ENCODE measurements around the gene OSBPL1A.
A peak's percentile ranks its signal among the peaks of the same experiment; 100 is the strongest.

Gene OSBPL1A

DNA sequence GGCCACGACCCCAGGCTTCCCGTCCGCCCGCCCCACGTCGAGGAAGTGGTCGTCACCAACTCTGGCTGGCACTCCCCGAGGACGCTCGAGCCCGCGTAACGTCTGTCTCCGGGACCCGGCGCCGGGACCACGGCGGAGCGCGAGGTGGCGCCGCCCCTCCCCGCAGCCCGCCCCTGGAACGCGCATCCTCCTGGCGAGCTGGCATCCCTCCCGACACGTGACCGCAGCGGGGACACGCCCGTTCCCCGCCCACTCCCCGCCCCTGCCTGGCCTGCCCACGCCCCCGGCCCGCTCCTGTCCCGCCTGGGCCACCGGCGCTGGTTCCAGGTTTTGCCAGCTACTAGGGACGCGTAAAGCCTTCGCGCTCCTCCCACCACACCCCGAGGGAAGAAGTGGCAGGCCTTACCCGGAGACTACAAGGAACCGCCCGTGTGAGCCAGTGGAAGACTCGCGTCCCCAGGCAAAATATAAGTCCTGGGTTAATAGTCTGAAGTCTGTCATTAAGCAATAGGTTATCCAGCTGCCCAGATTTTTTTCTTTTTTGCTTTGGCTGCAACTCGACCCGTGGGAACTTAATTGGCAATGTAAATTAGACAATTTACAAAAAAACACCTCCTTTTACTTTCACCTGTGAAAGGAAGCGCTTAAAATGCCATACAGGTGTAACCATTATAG lies at the start of gene OSBPL1A:
Gene OSBPL1A, minus strand, starts transcription at position 131 of the 675 bp plus-strand sequence. CDS start 20,291 bp downstream, outside the sequence.
- DNase-seq = peak; percentile 82

DNA sequence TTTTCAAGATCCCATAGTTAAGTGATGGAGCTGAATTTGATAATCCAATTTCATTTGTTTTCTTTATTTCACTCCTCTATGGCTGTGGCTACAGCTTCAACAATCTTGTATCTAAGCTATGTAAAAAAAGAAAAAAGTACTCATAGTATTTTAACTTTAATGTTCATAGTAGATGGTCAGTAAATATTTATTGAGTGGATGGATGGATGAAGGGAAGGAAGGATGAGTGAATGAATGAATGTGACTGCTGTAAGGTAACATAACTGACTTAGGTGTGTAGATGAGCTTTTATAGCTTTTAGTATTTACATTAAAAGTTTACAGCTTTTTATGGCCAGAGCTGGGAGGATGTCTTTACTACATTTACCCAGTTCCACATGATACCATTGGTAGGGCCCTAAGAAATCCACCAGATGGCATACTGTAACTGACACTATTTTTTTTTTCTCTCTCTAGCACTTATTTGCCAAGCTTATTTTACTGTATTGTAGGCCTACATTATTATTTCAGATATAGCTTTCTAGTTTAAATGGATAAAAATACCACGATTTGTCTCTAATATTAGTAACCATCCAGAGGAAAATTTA lies 49.4 kb upstream of the OSBPL1A start:
- no peak for DNase-seq

- DNase-seq = no peak
These were observed 48.8 kb upstream of the OSBPL1A start for GRCh38 chr18:24446453-24446852.

GRCh38 chr18:24443870-24444269 lies 46.2 kb upstream of the OSBPL1A start:
- no peak for DNase-seq

DNA sequence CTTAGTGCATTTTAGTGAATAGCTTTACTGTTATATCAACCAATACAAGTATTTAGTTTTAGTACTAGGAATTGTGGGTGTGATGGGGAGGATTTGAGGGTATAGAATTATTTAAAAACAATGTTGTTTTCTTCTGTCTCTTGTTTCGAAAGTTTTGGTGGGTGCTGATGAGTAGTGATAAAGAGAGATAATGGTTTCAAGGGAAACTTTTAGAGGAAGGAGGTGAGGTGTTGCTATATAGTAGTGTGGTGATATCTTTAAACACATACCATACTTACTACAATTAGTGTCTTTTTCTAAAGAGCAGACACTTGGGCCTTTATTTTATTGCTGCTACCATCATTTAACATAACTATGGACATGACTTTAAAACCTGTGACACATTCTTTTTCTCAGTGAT lies 39.3 kb upstream of the OSBPL1A start:
- DNase-seq = no peak

DNA sequence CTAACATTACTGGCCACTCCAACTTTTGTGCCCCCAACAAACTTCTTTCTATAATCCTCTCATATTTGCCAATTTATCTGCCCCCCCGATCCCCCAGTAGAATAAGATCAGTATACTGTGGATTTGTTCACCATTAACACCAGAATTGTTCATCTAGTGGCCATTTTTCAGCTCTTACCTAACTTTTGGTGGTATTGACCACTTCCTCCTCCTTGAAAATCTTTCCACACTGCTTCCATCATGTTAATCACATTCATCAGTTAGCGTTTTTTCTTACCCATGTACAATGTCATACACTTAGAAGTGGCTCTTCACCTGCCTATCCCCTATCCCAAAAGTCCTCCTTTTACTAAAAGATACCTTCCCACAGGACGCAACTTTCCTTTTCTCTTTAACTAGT lies 35.0 kb upstream of the OSBPL1A start:
- no peak for DNase-seq

DNA sequence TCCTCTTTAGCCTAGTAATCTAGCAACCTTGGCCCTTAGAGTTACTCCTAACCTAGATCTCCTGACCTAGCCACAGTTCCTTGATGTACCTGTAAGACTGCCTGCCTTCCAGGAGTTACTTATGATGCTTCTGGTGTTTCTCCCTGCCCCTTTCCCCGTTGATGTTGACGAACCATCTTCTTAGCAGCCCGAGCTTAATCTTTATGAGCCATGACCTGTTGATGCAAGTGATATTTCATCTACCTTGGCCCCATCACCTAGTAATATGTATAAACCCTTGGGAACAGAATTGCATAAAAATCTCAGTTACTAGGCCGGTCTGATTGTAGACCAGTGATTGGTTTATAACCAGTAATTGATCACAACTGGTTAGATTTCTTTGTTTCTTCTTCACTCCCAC lies 31.6 kb upstream of the OSBPL1A start:
- DNase-seq = no peak

- DNase-seq = no peak
These were observed 31.1 kb upstream of the OSBPL1A start for GRCh38 chr18:24428709-24429108.

DNA sequence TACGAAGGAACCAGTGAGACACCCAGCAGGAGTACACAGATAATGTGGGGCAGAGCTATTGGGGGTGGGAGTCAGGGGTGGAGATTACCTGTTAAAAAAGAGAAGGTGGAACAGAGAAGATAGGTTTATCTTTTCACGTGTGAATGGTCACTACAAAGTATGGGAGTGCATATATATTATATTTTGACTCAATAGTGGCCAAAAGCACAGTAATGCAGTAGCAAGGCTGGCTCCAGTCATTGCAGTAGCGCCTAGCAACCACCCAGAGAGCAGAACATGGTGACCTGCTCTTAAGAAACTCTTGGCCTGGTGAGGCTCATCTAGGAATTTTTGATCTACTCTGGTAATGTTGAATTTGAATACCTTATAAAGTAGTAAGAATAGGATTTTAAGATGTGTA lies 29.9 kb upstream of the OSBPL1A start:
- no peak for DNase-seq

DNA sequence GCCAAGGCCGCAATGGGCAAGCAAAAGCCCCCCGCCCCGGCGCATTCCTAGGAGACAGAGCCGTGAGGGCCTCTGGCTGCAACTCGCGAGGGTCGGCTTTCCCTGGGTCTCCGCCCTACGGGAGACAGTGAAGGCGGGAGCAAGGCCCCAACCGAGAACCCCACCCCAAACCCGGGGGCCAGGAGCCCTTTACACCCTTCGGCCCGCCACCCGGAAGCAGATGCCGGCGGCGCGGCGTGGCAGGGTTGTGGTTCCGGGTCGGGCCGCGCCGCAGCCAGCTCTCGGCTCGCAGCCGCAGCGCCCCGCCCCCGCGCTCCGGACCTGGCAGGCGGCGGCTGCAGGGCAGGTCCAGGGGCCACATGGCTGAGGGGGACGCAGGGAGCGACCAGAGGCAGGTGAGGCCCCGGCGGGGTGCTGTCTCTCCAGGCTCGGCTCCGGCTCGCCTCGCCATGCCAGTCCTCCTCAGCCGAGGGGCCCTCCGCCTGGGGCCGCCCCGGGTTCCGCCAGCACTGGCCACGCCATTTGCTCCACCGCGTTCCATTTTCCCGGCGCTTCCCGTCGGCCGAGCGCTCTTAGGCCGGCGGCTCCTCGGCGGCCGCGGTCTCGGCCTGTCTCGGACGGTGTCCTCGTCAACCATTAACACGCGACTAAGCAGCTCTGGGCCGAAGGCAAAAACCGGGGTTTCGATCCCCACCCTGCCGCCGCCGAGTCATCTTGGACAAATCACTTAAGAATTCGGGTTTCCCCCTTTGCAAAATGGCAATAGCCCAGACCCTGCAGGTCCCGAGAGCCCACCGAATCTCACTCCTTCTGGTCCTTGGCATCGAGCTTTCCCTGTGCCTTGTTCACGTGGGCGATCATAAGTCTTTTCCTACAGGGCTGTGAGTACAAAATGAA lies 29.0 kb upstream of the OSBPL1A start, which contains the start of gene IMPACT:
Gene IMPACT, plus strand, starts transcription at position 273 of the 897 bp plus-strand sequence. Its CDS starts 87 bp downstream, at position 360.
- peak; percentile 74 for DNase-seq

- DNase-seq = no peak
These were observed 28.4 kb upstream of the OSBPL1A start for GRCh38 chr18:24426073-24426397.

- no peak for DNase-seq
These were observed 24.2 kb upstream of the OSBPL1A start for GRCh38 chr18:24421831-24422230.

- DNase-seq = no peak
These were observed 22.9 kb upstream of the OSBPL1A start for GRCh38 chr18:24420551-24420950.

DNA sequence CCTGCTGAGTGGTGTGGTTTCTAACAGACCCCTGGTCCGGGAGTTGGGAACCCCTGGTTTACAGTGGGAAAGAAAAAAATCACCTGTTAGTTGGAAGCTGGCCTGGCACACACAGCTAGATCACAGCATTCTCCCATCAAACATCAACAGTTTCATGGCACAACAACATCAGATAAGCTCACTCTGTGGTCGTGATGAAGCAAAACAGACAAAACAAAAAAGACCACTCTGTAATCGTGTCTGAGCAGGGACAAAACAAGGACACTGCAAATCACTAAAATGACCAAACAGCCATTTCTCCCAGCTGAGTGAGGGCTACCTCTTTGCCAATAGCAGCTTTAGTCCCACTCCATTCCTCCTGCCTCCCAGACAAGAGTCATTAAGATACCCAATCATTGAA lies 19.9 kb upstream of the OSBPL1A start:
- no peak for DNase-seq

DNA sequence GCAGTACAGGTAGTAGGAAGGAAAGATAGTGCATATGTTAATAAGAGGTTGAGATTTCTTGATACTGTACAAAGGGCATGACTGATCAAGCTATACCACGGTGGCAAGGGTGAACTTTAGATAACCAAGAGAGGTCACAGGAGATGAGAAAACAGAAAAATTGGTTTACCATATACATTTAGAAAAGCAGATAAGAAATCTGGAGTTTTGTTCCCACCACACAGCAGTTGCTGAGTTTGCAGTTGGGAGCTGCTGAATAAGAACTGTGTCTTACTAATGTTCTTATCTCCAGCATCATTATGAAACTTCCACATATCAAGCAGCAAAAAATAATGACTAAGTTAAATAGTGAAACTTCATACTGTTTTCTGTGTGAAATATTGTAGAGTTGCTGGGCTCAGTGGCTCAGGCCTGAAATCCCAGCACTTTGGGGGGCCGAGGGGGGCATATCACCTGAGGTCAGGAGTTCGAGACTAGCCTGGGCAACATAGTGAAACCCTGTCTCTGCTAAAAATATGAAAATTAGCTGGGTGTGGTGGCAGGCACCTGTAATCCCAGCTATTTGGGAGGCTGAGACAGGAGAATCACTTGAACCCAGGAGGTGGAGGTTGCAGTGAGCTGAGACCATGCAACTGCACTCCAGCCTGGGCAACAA lies 16.9 kb upstream of the OSBPL1A start:
- peak; percentile 55 for DNase-seq

DNA sequence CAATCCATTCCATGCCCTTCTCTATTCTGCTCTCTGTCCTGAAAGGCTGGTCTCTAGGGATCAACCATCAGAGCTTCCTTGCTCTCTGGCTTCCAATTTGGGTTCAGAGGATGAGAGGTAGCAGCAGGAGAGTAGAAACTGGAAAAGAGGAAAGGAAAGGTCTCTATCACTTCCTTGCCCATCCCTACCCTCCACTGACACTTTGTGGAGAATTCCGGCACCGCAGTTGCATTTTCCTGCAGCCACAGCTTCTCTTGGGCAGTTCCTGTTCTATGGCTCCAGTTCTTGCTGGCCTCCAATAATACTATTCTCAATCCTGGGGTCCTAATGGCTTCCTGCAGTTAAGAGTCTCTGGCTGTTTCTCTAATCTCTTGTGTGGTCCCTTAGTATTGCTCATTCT lies 15.5 kb upstream of the OSBPL1A start:
- no peak for DNase-seq

GRCh38 chr18:24408496-24408895 lies 10.9 kb upstream of the OSBPL1A start:
- no peak for DNase-seq

GRCh38 chr18:24404591-24404990 lies 7.0 kb upstream of the OSBPL1A start:
- no peak for DNase-seq

DNA sequence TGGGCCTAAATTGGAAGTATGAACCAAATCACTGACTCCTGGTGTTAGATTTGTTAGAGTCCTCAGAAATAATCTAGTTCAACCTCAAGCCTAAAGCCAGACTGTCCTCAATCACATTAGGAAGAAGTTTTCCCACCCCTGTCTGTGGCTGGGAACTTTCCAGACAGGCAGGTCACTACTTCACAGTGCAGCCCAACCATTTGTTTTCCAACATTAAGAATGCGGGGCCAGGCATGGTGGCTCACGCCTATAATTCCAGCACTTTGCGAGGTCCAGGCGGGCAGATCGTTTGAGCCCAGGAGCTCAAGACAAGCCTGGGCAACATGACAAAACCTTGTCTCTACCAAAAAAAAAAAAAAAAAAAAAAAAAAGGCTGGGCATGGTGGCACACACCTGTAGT lies 5.5 kb upstream of the OSBPL1A start:
- no peak for DNase-seq

DNA sequence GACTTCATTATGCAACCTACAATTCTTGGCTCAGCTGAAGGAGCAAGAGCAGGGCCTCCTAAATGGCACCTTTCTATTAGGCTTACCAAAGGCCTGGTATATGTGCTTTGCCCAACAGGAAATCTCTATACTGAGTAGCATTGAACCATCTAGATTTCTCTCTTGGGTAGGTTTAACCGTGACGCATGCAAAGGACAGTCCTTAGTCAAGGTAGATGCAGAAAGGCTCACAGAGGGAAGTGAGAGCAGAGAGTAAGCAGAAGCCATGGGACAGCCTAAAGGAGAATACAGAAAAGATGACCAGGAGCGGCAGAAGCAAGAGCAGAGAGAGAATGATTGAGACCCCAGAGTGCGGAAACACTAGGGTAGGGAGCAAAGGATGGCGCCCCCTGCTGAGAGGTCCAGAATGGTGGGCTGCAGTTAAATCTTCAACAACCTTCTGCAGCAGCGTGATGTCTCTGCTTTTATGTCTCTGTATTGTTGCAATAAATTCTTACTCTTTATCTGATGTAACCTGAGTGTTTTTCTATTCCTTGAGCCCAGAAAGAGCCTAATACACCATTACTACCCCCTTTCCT lies 4.7 kb upstream of the OSBPL1A start:
- no peak for DNase-seq

DNA sequence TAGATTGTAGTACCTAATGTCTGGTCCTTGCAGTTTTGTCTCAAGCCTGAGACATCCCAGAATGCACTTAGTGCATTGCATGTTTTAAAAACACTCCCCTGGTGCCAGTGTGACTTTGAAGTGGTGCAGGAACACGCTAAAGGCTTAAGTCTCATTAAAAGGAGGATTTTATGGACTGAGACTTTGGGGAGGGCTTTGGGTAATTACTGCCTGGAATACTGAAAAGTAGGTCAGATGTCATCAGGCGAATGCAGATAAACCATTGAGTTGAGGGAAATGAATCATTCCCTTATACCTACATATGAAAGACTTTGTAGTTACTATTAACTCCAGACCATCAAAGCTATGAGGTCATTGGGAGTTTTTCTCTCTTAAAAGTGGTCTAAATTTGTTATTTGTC lies 3.0 kb upstream of the OSBPL1A start:
- DNase-seq = no peak

DNA sequence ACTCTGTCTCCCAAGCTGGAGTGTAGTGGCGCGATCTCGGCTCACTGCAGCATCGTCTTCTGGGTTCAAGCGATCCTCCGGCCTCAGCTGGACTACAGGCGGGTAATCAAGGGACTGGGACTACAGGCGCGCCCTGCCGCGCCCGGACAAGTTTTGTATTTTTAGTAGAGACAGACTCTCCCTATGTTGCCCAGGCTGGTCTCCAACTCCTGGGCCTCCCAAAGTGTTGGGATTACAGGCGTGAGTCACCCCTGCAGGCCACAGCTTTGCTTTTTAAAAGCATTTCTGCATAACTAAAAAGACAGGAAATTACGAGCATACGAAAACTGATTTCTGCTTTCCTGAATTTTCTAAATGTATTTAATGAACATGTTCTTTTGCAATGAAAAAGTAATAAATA lies 916 bp upstream of the OSBPL1A start:
- DNase-seq = no peak

- DNase-seq = peak; percentile 22
These were observed 412 bp downstream of the OSBPL1A start for GRCh38 chr18:24397131-24397693.

Data from stimulated activated CD4-positive, alpha-beta T cell treated with anti-CD3 and anti-CD28 coated beads, Interleukin-1b, Interleukin-23, amount 100 ng/mL, for 48 hours (primary cell).